H9 (cell line): Measurements from ENCODE around the gene ZNF648. TPM values are rescaled to one million over a fixed set of nuclear protein-coding genes. Genes with fewer than 3 reads are reported as not detected.

Experiments
- DNase-seq: peaks from one replicate; pipeline ENCODE4 v3.0.0-alpha.2; 2017
- H2AFZ ChIP-seq: one replicate; pipeline ENCODE4 v1.6.1; 2013; ENCODE audit warnings: mild to moderate bottlenecking, low read length, control low read depth, moderate library complexity
- H2AK5ac ChIP-seq: 2 replicates; pipeline ENCODE4 v1.6.1; 2013; ENCODE audit warnings: low read length, control low read depth, mixed read lengths; ENCODE audit not compliant: insufficient read length
- H2BK120ac ChIP-seq: one replicate; pipeline ENCODE4 v1.6.1; 2013; ENCODE audit warnings: low read depth, mild to moderate bottlenecking, low read length, control low read depth, inconsistent platforms; ENCODE audit not compliant: poor library complexity, severe bottlenecking
- H2BK12ac ChIP-seq: 2 replicates; pipeline ENCODE4 v1.6.1; 2013; ENCODE audit warnings: low read length, control low read depth, mixed read lengths, low read depth; ENCODE audit not compliant: insufficient read length
- H2BK15ac ChIP-seq: 2 replicates; pipeline ENCODE4 v1.6.1; 2013; ENCODE audit warnings: low read depth, low read length, control low read depth
- H2BK20ac ChIP-seq: one replicate; pipeline ENCODE4 v1.6.1; 2013; ENCODE audit warnings: low read depth, mild to moderate bottlenecking, low read length, control low read depth, inconsistent platforms; ENCODE audit not compliant: poor library complexity, severe bottlenecking
- H2BK5ac ChIP-seq: 2 replicates; pipeline ENCODE4 v1.6.1; 2013; ENCODE audit warnings: low read length, control low read depth, mixed read lengths; ENCODE audit not compliant: insufficient read length
- H3K14ac ChIP-seq: 2 replicates; pipeline ENCODE4 v1.6.1; 2013; ENCODE audit warnings: low read length, control low read depth; ENCODE audit not compliant: insufficient read depth
- H3K18ac ChIP-seq: 2 replicates; pipeline ENCODE4 v1.6.1; 2013; ENCODE audit warnings: low read depth, mild to moderate bottlenecking, mixed read lengths, low read length, control low read depth; ENCODE audit not compliant: insufficient read length
- H3K23ac ChIP-seq: 2 replicates; pipeline ENCODE4 v1.6.1; 2013; ENCODE audit warnings: low read length, control low read depth, mixed read lengths, low read depth; ENCODE audit not compliant: insufficient read length
- H3K23me2 ChIP-seq: 2 replicates; pipeline ENCODE4 v1.6.1; 2013; ENCODE audit warnings: low read depth, mild to moderate bottlenecking, mixed read lengths, low read length, control low read depth; ENCODE audit not compliant: insufficient read length, poor library complexity, severe bottlenecking
- H3K27ac ChIP-seq: 2 replicates; pipeline ENCODE4 v1.5.1; 2013; ENCODE audit warnings: low read length, control low read depth, mixed read lengths, low read depth; ENCODE audit not compliant: insufficient read length
- H3K27me3 ChIP-seq: 2 replicates; pipeline ENCODE4 v1.6.1; 2013; ENCODE audit warnings: low read length, control low read depth, inconsistent platforms; ENCODE audit not compliant: insufficient read depth
- H3K4ac ChIP-seq: 2 replicates; pipeline ENCODE4 v1.6.1; 2013; ENCODE audit warnings: low read depth, mild to moderate bottlenecking, control low read depth, inconsistent platforms, low read length, moderate library complexity
- H3K4me1 ChIP-seq: 2 replicates; pipeline ENCODE4 v1.6.1; 2013; ENCODE audit warnings: low read length, control low read depth, inconsistent platforms; ENCODE audit not compliant: insufficient read depth
- H3K4me2 ChIP-seq: 2 replicates; pipeline ENCODE4 v1.6.1; 2013; ENCODE audit warnings: low read length, control low read depth, mixed read lengths; ENCODE audit not compliant: insufficient read length, insufficient read depth
- H3K56ac ChIP-seq: 2 replicates; pipeline ENCODE4 v1.6.1; 2013; ENCODE audit warnings: low read depth, mild to moderate bottlenecking, mixed read lengths, low read length, control low read depth; ENCODE audit not compliant: insufficient read length
- H3K79me1 ChIP-seq: 2 replicates; pipeline ENCODE4 v1.6.1; 2013; ENCODE audit warnings: low read depth, mild to moderate bottlenecking, moderate library complexity, low read length, control low read depth, inconsistent platforms; ENCODE audit not compliant: insufficient read depth, poor library complexity, severe bottlenecking
- H3K79me2 ChIP-seq: 2 replicates; pipeline ENCODE4 v1.6.1; 2013; ENCODE audit warnings: low read length, control low read depth, inconsistent platforms; ENCODE audit not compliant: insufficient read depth
- H3K9ac ChIP-seq: 2 replicates; pipeline ENCODE4 v1.6.1; 2013; ENCODE audit warnings: low read length, control low read depth, mixed read lengths; ENCODE audit not compliant: insufficient read length; ENCODE audit errors: extremely low read depth
- H3K9me3 ChIP-seq: one replicate; pipeline ENCODE4 v1.6.1; 2013; ENCODE audit warnings: low read depth, low read length, inconsistent platforms; ENCODE audit not compliant: control insufficient read depth
- H3T11ph ChIP-seq: one replicate; pipeline ENCODE4 v1.6.1; 2013; ENCODE audit warnings: mild to moderate bottlenecking, low read length, control low read depth, inconsistent platforms
- H4K20me1 ChIP-seq: one replicate; pipeline ENCODE4 v1.6.1; 2013; ENCODE audit not compliant: control insufficient read depth, insufficient read length, insufficient read depth
- H4K5ac ChIP-seq: 2 replicates; pipeline ENCODE4 v1.6.1; 2013; ENCODE audit warnings: low read depth, mild to moderate bottlenecking, mixed read lengths, low read length, control low read depth; ENCODE audit not compliant: insufficient read length
- H4K8ac ChIP-seq: replicated peaks from 2 replicates; pipeline ENCODE4 v1.6.1; 2013; ENCODE audit warnings: low read length, control low read depth, mixed read lengths, low read depth; ENCODE audit not compliant: insufficient read length
- H4K91ac ChIP-seq: 2 replicates; pipeline ENCODE4 v1.6.1; 2013; ENCODE audit warnings: low read depth, mild to moderate bottlenecking, moderate library complexity, mixed read lengths, low read length, control low read depth; ENCODE audit not compliant: insufficient read length
- H3K27ac Mint-ChIP-seq, 3 experiments: 2 replicates in 2 of 3; 3 replicates in 1 of 3; pipeline ENCODE4 v1.8.0; 2020 to 2021; ENCODE audit warnings: mixed read lengths in 3 of 3, mild to moderate bottlenecking in 1 of 3, moderate library complexity in 1 of 3
- H3K27me3 Mint-ChIP-seq: 2 replicates; pipeline ENCODE4 v1.8.0; 2021; ENCODE audit warnings: low read depth, mild to moderate bottlenecking, moderate library complexity, mixed read lengths
- H3K36me3 Mint-ChIP-seq, 3 experiments: 2 replicates in 2 of 3; 3 replicates in 1 of 3; pipeline ENCODE4 v1.8.0; 2020 to 2021; ENCODE audit warnings: low read depth in 3 of 3, mixed read lengths in 3 of 3; ENCODE audit not compliant: insufficient read depth in 1 of 3
- H3K4me1 Mint-ChIP-seq, 2 experiments: 2 replicates each; pipeline ENCODE4 v1.8.0; 2020; ENCODE audit warnings: mixed read lengths in 2 of 2
- H3K4me3 Mint-ChIP-seq, 2 experiments: 2 replicates in 1 of 2; 3 replicates in 1 of 2; pipeline ENCODE4 v1.8.0; 2020 to 2021; ENCODE audit warnings: mild to moderate bottlenecking in 2 of 2, mixed read lengths in 2 of 2, moderate library complexity in 1 of 2
- H3K9me3 Mint-ChIP-seq, 2 experiments: 2 replicates in 1 of 2; 3 replicates in 1 of 2; pipeline ENCODE4 v1.8.0; 2020; ENCODE audit warnings: mild to moderate bottlenecking in 2 of 2, mixed read lengths in 2 of 2, moderate library complexity in 1 of 2
- CTCF ChIP-seq: fragments of 200-600 bp; sonication (generic); conservative IDR thresholded peaks from 3 replicates; pipeline ENCODE4 v1.8.0; 2021; ENCODE audit warnings: antibody characterized with exemption, mild to moderate bottlenecking
- WGBS: extraction: QIAGEN DNeasy Blood & Tissue Kit; methylation state at CpG from one replicate; pipeline ENCODE4 v1.1.7; 2013; ENCODE audit warnings: missing lambda C conversion rate, low lambda C conversion rate, mixed read lengths; ENCODE audit not compliant: insufficient read length; ENCODE audit errors: extremely low coverage; 5-methylcytosine and 5-hydroxymethylcytosine counted together
- total RNA-seq: library from RNA; stranded (reverse); gene quantifications from 2 replicates; pipeline ENCODE4 v1.2.1, GENCODE V29; 2021

Gene ZNF648
- total RNA-seq, 1 experiment from 2014 or later, result 1.4 TPM

- no peak overlapping the region for H2AK5ac ChIP-seq
- H3K27ac Mint-ChIP-seq, result no peak overlapping the region
- no peaks in the 10 kb centered on the region; the same call in 1 of the 2 replicates for H3K27me3 ChIP-seq
- H3K9me3 ChIP-seq, result no peaks in the 10 kb centered on the region
- no peak overlapping the region for H3K18ac ChIP-seq
- no peak overlapping the region for H2BK12ac ChIP-seq
- TF ChIP-seq CTCF, result no peak
- H2BK120ac ChIP-seq, result no peak overlapping the region
- no peak overlapping the region for H4K5ac ChIP-seq
- WGBS, result no CpG with 5 or more reads among the region's 4 CpGs
- no peak overlapping the region for H2BK5ac ChIP-seq
- no peak overlapping the region for H3K4ac ChIP-seq
- no peak overlapping the region for H3K14ac ChIP-seq
- H4K20me1 ChIP-seq, result no peaks in the 10 kb centered on the region
- H3K4me1 Mint-ChIP-seq, result peaks cover 5% of the 10 kb centered on the region in 2 experiments
- no peaks in the 10 kb centered on the region for H3K79me1 ChIP-seq
- H2AFZ ChIP-seq, result no peak overlapping the region
- peaks cover 9% of the 10 kb centered on the region in 2 experiments; a peak in 4 of 5 replicates for H3K9me3 Mint-ChIP-seq
- DNase-seq, result no peak
- H3K4me2 ChIP-seq, result no peak overlapping the region
- no peak overlapping the region for H2BK20ac ChIP-seq
- no peak overlapping the region for H3K27ac ChIP-seq
- H3K9ac ChIP-seq, result no peak overlapping the region
- H3K36me3 Mint-ChIP-seq, result peaks cover 0 to 4% (median 0%) of the 10 kb centered on the region in 3 experiments; a peak in 1 of 7 replicates
- H3K56ac ChIP-seq, result no peak overlapping the region
- H3K23ac ChIP-seq, result no peak overlapping the region
- no peak overlapping the region for H3T11ph ChIP-seq
- no peaks in the 10 kb centered on the region for H3K23me2 ChIP-seq
- H3K79me2 ChIP-seq, result no peaks in the 10 kb centered on the region
- no peak overlapping the region for H4K8ac ChIP-seq
- H2BK15ac ChIP-seq, result no peak overlapping the region
- peaks cover 18% of the 10 kb centered on the region for H3K27me3 Mint-ChIP-seq
- H4K91ac ChIP-seq, result no peak overlapping the region
- no peak overlapping the region for H3K4me3 Mint-ChIP-seq
- no peaks in the 10 kb centered on the region for H3K4me1 ChIP-seq
Observed at GRCh38 chr1:182066934-182067333, 5.4 kb upstream of the ZNF648 start.
